Measurements from ENCODE around the gene SIGMAR1.

DNA sequence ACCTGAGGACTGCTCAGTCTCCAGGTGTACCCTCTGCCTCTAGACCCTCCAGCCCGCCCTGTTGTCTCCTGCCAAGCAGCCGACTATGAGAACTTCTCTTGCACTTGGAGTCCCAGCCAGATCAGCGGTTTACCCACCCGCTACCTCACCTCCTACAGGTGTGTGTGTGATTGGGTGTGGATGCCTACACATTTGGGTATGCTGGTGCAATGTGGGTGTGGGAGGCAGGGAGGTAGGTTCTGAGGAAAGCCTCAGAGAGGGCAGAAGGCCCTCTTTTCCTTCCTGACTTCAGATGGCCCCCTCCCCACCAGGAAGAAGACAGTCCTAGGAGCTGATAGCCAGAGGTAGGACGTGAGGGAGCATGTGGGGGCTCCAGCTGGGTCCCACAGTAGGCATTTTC, 19.4 kb upstream of the SIGMAR1 start:
- no peak for TF ChIP-seq EP300 (conservative IDR thresholded peaks at IDR 0.05; ENCODE audit: poor library complexity, severe bottlenecking)
- TF ChIP-seq, protein P1, sequence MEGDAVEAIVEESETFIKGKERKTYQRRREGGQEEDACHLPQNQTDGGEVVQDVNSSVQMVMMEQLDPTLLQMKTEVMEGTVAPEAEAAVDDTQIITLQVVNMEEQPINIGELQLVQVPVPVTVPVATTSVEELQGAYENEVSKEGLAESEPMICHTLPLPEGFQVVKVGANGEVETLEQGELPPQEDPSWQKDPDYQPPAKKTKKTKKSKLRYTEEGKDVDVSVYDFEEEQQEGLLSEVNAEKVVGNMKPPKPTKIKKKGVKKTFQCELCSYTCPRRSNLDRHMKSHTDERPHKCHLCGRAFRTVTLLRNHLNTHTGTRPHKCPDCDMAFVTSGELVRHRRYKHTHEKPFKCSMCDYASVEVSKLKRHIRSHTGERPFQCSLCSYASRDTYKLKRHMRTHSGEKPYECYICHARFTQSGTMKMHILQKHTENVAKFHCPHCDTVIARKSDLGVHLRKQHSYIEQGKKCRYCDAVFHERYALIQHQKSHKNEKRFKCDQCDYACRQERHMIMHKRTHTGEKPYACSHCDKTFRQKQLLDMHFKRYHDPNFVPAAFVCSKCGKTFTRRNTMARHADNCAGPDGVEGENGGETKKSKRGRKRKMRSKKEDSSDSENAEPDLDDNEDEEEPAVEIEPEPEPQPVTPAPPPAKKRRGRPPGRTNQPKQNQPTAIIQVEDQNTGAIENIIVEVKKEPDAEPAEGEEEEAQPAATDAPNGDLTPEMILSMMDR (IDR thresholded peaks at IDR 0.05; ENCODE audit: poor library complexity, severe bottlenecking): no peak
- TF ChIP-seq POLR2AphosphoS5 (IDR thresholded peaks at IDR 0.05): no peak
